C4-2B (cell line): ENCODE measurements around the gene GALNT7.
A peak's percentile ranks its signal among the peaks of the same experiment; 100 is the strongest.

Source experiments
- H3K27ac ChIP-seq: fragments of 450-650 bp; 2 replicates; pipeline ENCODE4 v1.5.1; 2017
- ZFX ChIP-seq: fragments of 450-650 bp; IDR thresholded peaks from 2 replicates; pipeline ENCODE4 v1.6.1; 2017
- TF ChIP-seq, protein P1 (sequence below): fragments of 450-650 bp; conservative IDR thresholded peaks from 2 replicates; pipeline ENCODE4 v1.5.1; 2017; ENCODE audit warnings: mild to moderate bottlenecking

GALNT7 gene

DNA sequence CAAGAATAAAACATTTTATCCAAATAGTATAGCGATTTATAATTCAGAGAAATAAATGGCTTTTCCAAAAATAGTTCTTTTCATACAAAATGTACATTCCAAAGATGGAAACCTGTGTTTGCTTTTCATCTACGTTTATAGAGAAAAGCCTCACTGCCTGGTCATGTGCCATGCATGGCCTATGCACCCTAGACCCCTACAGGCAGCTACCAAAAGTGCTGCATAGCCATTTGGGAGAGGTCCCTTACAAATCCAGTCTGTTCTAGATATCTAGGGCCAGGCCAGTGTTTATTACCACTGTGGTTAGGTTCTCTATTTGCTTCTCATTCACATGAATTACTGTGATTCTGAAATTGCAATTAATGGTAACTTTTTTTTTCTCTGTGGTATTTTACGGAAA is 148.4 kb downstream of the GALNT7 start:
- TF ChIP-seq ZFX, result no peak
- TF ChIP-seq, protein P1, sequence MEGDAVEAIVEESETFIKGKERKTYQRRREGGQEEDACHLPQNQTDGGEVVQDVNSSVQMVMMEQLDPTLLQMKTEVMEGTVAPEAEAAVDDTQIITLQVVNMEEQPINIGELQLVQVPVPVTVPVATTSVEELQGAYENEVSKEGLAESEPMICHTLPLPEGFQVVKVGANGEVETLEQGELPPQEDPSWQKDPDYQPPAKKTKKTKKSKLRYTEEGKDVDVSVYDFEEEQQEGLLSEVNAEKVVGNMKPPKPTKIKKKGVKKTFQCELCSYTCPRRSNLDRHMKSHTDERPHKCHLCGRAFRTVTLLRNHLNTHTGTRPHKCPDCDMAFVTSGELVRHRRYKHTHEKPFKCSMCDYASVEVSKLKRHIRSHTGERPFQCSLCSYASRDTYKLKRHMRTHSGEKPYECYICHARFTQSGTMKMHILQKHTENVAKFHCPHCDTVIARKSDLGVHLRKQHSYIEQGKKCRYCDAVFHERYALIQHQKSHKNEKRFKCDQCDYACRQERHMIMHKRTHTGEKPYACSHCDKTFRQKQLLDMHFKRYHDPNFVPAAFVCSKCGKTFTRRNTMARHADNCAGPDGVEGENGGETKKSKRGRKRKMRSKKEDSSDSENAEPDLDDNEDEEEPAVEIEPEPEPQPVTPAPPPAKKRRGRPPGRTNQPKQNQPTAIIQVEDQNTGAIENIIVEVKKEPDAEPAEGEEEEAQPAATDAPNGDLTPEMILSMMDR, result no peak; the same call in 1 of the 2 replicates
- H3K27ac ChIP-seq, result no peak overlapping the region

DNA sequence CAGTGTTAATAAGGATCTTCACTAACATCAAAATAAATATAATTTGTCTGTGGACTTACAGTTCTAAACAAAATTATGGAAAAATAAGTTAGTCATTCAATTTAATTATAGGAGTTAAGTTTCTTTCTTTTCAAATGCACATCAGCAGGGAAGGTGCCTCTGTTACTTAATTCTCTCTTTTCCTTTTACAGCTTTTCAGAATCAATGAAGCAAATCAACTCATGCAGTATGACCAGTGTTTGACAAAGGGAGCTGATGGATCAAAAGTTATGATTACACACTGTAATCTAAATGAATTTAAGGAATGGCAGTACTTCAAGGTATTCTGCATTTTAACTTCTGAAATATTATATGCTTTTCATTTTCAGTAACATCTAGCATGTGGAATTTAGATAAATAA is 149.6 kb downstream of the GALNT7 start:
- TF ChIP-seq, protein P1, result no peak
- no peak for TF ChIP-seq ZFX
- no peak overlapping the region for H3K27ac ChIP-seq

DNA sequence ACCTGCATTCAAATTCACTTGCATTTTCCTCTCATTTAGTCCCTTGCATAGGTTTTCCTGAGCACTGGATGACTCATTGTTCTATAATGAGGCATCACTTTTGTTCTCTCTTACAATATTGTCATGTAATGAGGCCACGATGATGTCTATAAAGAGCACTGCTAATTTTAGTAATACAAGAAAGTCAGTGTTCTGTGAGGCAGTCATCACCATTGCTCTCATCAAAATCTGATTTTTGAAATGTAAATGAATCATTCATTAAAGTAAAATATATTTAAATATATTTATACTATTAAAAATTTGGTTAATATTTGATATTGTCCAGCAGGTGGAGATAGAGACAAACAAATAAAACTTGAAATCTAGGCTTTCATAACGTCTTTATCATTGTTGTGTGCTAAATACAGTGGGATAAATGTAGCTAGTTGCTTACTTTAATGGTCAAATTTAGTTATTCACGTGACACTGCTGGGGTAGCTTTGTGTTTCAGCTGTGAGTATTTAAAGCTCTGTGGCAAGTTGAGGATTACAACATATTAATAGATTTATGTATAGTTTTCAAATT is 150.1 kb downstream of the GALNT7 start:
- TF ChIP-seq ZFX, result no peak
- TF ChIP-seq, protein P1, result peak; percentile 45
- no peak overlapping the region for H3K27ac ChIP-seq

DNA sequence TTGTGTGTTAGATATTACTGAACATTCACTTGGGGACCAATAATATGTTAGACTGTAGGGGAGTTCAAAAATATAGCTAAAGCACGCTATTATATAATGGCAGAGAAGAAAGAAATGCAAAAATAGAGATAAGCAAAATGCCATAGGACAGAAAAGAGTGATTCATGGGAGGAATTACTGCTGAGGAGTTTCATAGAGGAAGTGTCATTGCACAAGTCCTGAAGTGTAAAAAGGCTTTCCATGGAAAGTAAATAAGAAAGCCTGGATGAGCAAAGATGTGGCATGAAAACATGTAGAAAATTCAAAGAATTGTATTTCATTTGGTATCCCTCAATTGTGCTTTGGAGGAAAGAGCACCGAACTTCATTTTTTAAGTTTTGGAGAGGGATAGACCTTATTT is 151.1 kb downstream of the GALNT7 start:
- TF ChIP-seq ZFX, result no peak
- TF ChIP-seq, protein P1, result no peak
- no peak overlapping the region for H3K27ac ChIP-seq

DNA sequence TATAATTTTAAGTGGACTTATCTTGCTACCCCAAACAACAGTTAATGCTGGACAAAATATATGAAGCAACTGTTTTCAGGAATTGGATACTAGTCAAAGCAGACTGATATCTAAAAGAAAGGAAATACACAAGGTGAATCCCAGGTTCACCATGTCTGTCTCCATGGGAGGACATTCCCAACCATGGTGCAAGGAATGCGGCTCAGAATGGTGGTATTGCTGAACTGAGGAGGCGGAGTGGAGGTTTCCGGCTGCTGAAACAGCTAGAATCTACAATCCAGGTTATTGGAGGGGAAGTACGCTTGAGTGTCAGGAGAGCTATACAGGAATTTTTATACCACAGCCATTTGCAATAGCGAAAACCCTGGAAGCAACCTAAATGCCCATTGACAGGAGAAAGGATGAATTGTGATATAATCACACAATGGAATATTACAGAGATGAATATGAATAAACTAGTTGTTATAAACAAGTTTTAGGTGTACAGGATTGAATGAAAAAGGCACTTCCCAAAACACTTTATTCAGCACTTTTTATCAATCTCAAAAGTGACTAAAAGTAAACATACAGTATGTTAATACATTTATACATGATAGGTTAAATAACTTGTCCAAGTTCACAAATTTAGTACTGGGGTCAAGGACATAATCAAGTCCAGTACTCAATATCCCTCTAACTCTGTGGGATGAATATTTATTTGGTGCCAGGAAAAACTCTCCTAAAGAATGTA is 156.6 kb downstream of the GALNT7 start:
- H3K27ac ChIP-seq, result no peak overlapping the region
- TF ChIP-seq, protein P1, result no peak
- no peak for TF ChIP-seq ZFX

DNA sequence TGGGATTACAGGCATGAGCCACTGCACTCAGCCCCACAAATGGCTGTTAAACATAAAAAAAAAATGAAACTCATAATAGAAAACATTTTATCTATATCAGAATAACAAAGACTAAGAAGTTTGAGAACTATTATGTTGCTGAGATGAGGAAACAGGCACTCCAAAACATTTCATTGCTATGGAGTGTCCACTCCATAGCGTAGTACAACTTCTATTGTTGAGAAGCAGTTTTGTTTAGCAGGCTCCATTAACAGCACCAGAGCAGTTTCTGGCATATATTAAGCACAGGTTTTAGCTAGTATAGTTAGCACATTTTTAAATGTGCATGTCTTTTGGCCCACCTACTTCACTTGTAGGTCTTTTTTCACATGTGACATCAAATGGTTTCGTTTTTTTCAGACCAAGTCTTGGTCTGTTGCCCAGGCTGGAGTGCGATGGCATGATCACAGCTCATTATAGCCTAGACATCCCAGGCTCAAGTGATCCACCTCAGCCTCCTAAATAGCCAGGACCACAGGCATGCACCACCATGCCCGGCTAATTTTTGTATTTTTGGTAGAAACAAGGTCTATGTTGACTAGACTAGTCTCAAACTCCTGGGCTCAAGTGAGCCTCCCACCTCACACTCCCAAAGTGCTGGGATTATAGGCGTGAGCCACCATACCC is 159.8 kb downstream of the GALNT7 start:
- no peak overlapping the region for H3K27ac ChIP-seq
- TF ChIP-seq, protein P1, result no peak
- TF ChIP-seq ZFX, result no peak

DNA sequence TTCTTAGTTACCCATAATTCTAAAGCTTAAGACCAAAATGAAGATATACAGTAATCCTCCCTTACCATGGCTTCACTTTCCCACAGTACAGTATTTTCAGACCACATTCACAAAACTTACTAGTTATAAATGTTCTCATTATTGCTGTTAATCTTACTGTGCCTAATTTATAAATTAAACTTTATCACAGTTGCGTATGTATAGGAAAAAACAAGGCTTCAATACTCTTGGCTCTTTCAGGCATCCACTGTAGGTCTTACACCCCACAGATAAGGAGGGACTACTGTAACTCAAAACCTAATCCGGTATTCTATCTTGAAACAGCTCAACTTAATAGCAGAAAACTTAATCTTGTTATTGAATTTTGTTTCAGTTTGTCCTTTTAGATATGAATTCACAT is 162.0 kb downstream of the GALNT7 start:
- TF ChIP-seq, protein P1, result no peak
- no peak for TF ChIP-seq ZFX
- no peak overlapping the region for H3K27ac ChIP-seq
